ENCODE data around the gene MSANTD1. TPM values are rescaled to one million over a fixed set of nuclear protein-coding genes. Genes with fewer than 3 reads are reported as not detected.

Gene MSANTD1
- total and polyA plus RNA-seq, 4 donors = 0.33 to 3.5 (median 1.9) TPM; not detected in 1

- no peaks in the 10 kb centered on the region for H3K4me1 ChIP-seq (ENCODE audit: control insufficient read depth in 1 of 2, insufficient read depth in 2 of 2, low read length in 2 of 2)
- ATAC-seq (ENCODE audit: low FRiP score) (peak; percentile 60), DNase-seq (no peak)
- intact Hi-C loops (cut with DNase I) = no loop called here
- no peaks in the 10 kb centered on the region for H3K9me3 ChIP-seq (ENCODE audit: control insufficient read depth, low read length)
- WGBS, 2 donors = 64 to 65% methylated on average over 24 to 25 of the region's 25 CpGs
- H3K27me3 ChIP-seq (ENCODE audit: control insufficient read depth in 1 of 2, insufficient read depth in 2 of 2, low read length in 1 of 2) = no peaks in the 10 kb centered on the region
- H3K4me3 ChIP-seq (ENCODE audit: low read length in 2 of 2) = no peak overlapping the region
- H3K36me3 ChIP-seq (ENCODE audit: control insufficient read depth in 1 of 2, insufficient read depth in 2 of 2, low read length in 1 of 2) = no peaks in the 10 kb centered on the region
- H3K27ac ChIP-seq (ENCODE audit: low read depth in 1 of 2, low read length in 2 of 2) = no peak overlapping the region
Observed at GRCh38 chr4:3269105-3269927, 20.4 kb downstream of the MSANTD1 start.

GRCh38 chr4:3269991-3270611, 21.1 kb downstream of the MSANTD1 start:
- Histone ChIP-seq H3K4me1 (ENCODE audit: control insufficient read depth in 1 of 2, insufficient read depth in 2 of 2, low read length in 2 of 2) (no peaks in the 10 kb centered on the region), H3K9me3 (ENCODE audit: control insufficient read depth, low read length) (no peaks in the 10 kb centered on the region), H3K36me3 (ENCODE audit: control insufficient read depth in 1 of 2, insufficient read depth in 2 of 2, low read length in 1 of 2) (no peaks in the 10 kb centered on the region), H3K4me3 (ENCODE audit: low read length in 2 of 2) (no peak overlapping the region), H3K27ac (ENCODE audit: low read depth in 1 of 2, low read length in 2 of 2) (no peak overlapping the region), H3K27me3 (ENCODE audit: control insufficient read depth in 1 of 2, insufficient read depth in 2 of 2, low read length in 1 of 2) (no peaks in the 10 kb centered on the region)
- 31 to 33% methylated on average over 17 of the region's 17 CpGs for WGBS, 2 donors
- DNase-seq (peak in 1 of 2 donors; percentile 44), ATAC-seq (ENCODE audit: low FRiP score) (no peak)
- intact Hi-C loops (cut with DNase I) = no loop called here

GRCh38 chr4:3271131-3271530, 22.2 kb downstream of the MSANTD1 start:
- no peak overlapping the region for H3K27ac ChIP-seq (ENCODE audit: low read depth in 1 of 2, low read length in 2 of 2)
- H3K9me3 ChIP-seq (ENCODE audit: control insufficient read depth, low read length) = no peaks in the 10 kb centered on the region
- no peak for DNase-seq
- 90 to 98% methylated on average over 14 of the region's 14 CpGs for WGBS, 2 donors
- no peak overlapping the region for H3K4me3 ChIP-seq (ENCODE audit: low read length in 2 of 2)
- no peaks in the 10 kb centered on the region for H3K4me1 ChIP-seq (ENCODE audit: control insufficient read depth in 1 of 2, insufficient read depth in 2 of 2, low read length in 2 of 2)
- no peaks in the 10 kb centered on the region for H3K27me3 ChIP-seq (ENCODE audit: control insufficient read depth in 1 of 2, insufficient read depth in 2 of 2, low read length in 1 of 2)
- H3K36me3 ChIP-seq (ENCODE audit: control insufficient read depth in 1 of 2, insufficient read depth in 2 of 2, low read length in 1 of 2) = no peaks in the 10 kb centered on the region
- intact Hi-C loops (cut with DNase I) = no loop called here
- ATAC-seq (ENCODE audit: low FRiP score) = no peak

GRCh38 chr4:3276986-3277385, 28.0 kb downstream of the MSANTD1 start:
- WGBS, 2 donors = 43 to 46% methylated on average over 9 of the region's 9 CpGs

GRCh38 chr4:3280466-3280865, 31.5 kb downstream of the MSANTD1 start:
- no peaks in the 10 kb centered on the region for H3K4me1 ChIP-seq (ENCODE audit: control insufficient read depth in 1 of 2, insufficient read depth in 2 of 2, low read length in 2 of 2)
- DNase-seq (no peak), ATAC-seq (ENCODE audit: low FRiP score) (no peak)
- H3K4me3 ChIP-seq (ENCODE audit: low read length in 2 of 2) = no peak overlapping the region
- H3K27ac ChIP-seq (ENCODE audit: low read depth in 1 of 2, low read length in 2 of 2) = no peak overlapping the region
- no peaks in the 10 kb centered on the region for H3K27me3 ChIP-seq (ENCODE audit: control insufficient read depth in 1 of 2, insufficient read depth in 2 of 2, low read length in 1 of 2)
- H3K9me3 ChIP-seq (ENCODE audit: control insufficient read depth, low read length) = no peaks in the 10 kb centered on the region
- H3K36me3 ChIP-seq (ENCODE audit: control insufficient read depth in 1 of 2, insufficient read depth in 2 of 2, low read length in 1 of 2) = no peaks in the 10 kb centered on the region
- WGBS, 2 donors = 85 to 92% methylated on average over 3 of the region's 3 CpGs
- intact Hi-C loops (cut with DNase I) = no loop called here

More at GRCh38 chr4:3276986-3277385, 28.0 kb downstream of the MSANTD1 start:
- H3K27ac ChIP-seq (ENCODE audit: low read depth in 1 of 2, low read length in 2 of 2) = no peak overlapping the region
- no peaks in the 10 kb centered on the region for H3K27me3 ChIP-seq (ENCODE audit: control insufficient read depth in 1 of 2, insufficient read depth in 2 of 2, low read length in 1 of 2)
- DNase-seq = no peak
- no peak overlapping the region for H3K4me3 ChIP-seq (ENCODE audit: low read length in 2 of 2)
- H3K9me3 ChIP-seq (ENCODE audit: control insufficient read depth, low read length) = no peaks in the 10 kb centered on the region
- intact Hi-C loops (cut with DNase I) = no loop called here
- H3K36me3 ChIP-seq (ENCODE audit: control insufficient read depth in 1 of 2, insufficient read depth in 2 of 2, low read length in 1 of 2) = no peaks in the 10 kb centered on the region
- no peaks in the 10 kb centered on the region for H3K4me1 ChIP-seq (ENCODE audit: control insufficient read depth in 1 of 2, insufficient read depth in 2 of 2, low read length in 2 of 2)
- ATAC-seq (ENCODE audit: low FRiP score) = no peak

- no peak for ATAC-seq (ENCODE audit: low FRiP score)
- H3K9me3 ChIP-seq (ENCODE audit: control insufficient read depth, low read length) = no peaks in the 10 kb centered on the region
- DNase-seq = no peak
- H3K36me3 ChIP-seq (ENCODE audit: control insufficient read depth in 1 of 2, insufficient read depth in 2 of 2, low read length in 1 of 2) = no peaks in the 10 kb centered on the region
- no peaks in the 10 kb centered on the region for H3K4me1 ChIP-seq (ENCODE audit: control insufficient read depth in 1 of 2, insufficient read depth in 2 of 2, low read length in 2 of 2)
- intact Hi-C loops (cut with DNase I) = no loop called here
- H3K27me3 ChIP-seq (ENCODE audit: control insufficient read depth in 1 of 2, insufficient read depth in 2 of 2, low read length in 1 of 2) = no peaks in the 10 kb centered on the region
- no peak overlapping the region for H3K27ac ChIP-seq (ENCODE audit: low read depth in 1 of 2, low read length in 2 of 2)
- H3K4me3 ChIP-seq (ENCODE audit: low read length in 2 of 2) = no peak overlapping the region
- whole genome bisulfite sequencing, 2 donors = 68 to 71% methylated on average over 6 of the region's 6 CpGs
Observed at GRCh38 chr4:3283483-3283882, 34.5 kb downstream of the MSANTD1 start.

GRCh38 chr4:3283916-3284315, 35.0 kb downstream of the MSANTD1 start:
- intact Hi-C loops (cut with DNase I) = no loop called here
- 60 to 65% methylated on average over 13 of the region's 13 CpGs for WGBS, 2 donors
- Histone ChIP-seq H3K4me1 (ENCODE audit: control insufficient read depth in 1 of 2, insufficient read depth in 2 of 2, low read length in 2 of 2) (no peaks in the 10 kb centered on the region), H3K27me3 (ENCODE audit: control insufficient read depth in 1 of 2, insufficient read depth in 2 of 2, low read length in 1 of 2) (no peaks in the 10 kb centered on the region), H3K9me3 (ENCODE audit: control insufficient read depth, low read length) (no peaks in the 10 kb centered on the region), H3K4me3 (ENCODE audit: low read length in 2 of 2) (no peak overlapping the region), H3K36me3 (ENCODE audit: control insufficient read depth in 1 of 2, insufficient read depth in 2 of 2, low read length in 1 of 2) (no peaks in the 10 kb centered on the region), H3K27ac (ENCODE audit: low read depth in 1 of 2, low read length in 2 of 2) (no peak overlapping the region)
- DNase-seq (no peak), ATAC-seq (ENCODE audit: low FRiP score) (no peak)

GRCh38 chr4:3284734-3285557, 36.0 kb downstream of the MSANTD1 start:
- DNase-seq = no peak

More at GRCh38 chr4:3284734-3285557, 36.0 kb downstream of the MSANTD1 start:
- no peaks in the 10 kb centered on the region for H3K27me3 ChIP-seq (ENCODE audit: control insufficient read depth in 1 of 2, insufficient read depth in 2 of 2, low read length in 1 of 2)
- intact Hi-C loops (cut with DNase I) = no loop called here
- H3K27ac ChIP-seq (ENCODE audit: low read depth in 1 of 2, low read length in 2 of 2) = no peak overlapping the region
- H3K36me3 ChIP-seq (ENCODE audit: control insufficient read depth in 1 of 2, insufficient read depth in 2 of 2, low read length in 1 of 2) = no peaks in the 10 kb centered on the region
- no peak overlapping the region for H3K4me3 ChIP-seq (ENCODE audit: low read length in 2 of 2)
- no peak for ATAC-seq (ENCODE audit: low FRiP score)
- H3K4me1 ChIP-seq (ENCODE audit: control insufficient read depth in 1 of 2, insufficient read depth in 2 of 2, low read length in 2 of 2) = no peaks in the 10 kb centered on the region
- no peaks in the 10 kb centered on the region for H3K9me3 ChIP-seq (ENCODE audit: control insufficient read depth, low read length)
- WGBS, 2 donors = 82 to 83% methylated on average over 23 to 24 of the region's 24 CpGs
